ENCODE results near the gene HNRNPL. TPM values are rescaled to one million over a fixed set of nuclear protein-coding genes. Genes with fewer than 3 reads are reported as not detected.

Gene HNRNPL
- total and polyA plus RNA-seq, 9 of the 15 experiments (the other 6 are each of a cell fraction or from before 2014, with no cell fraction given) = 39.5 to 610 (median 299) TPM

- TF ChIP-seq TBL1XR1 (IDR thresholded peaks at IDR 0.05; ENCODE audit: low read length in 2 of 2) (peak; percentile 32 to 40; a peak in 2 of 4 replicates), NFYB (IDR thresholded peaks at IDR 0.05; ENCODE audit: extremely low read depth, insufficient read length) (no peak), ZZZ3 (IDR thresholded peaks at IDR 0.05) (no peak), BACH1 (tag; IDR thresholded peaks at IDR 0.05) (no peak), CTCF (IDR thresholded peaks at IDR 0.05 in 2 of 3, conservative IDR thresholded peaks at IDR 0.05 in 1 of 3; ENCODE audit: insufficient read depth in 2 of 3, low read depth in 1 of 3, low read length in 3 of 3) (no peak), BRD9 (IDR thresholded peaks at IDR 0.05; ENCODE audit: low read depth, partially characterized antibody) (no peak), FOXO4 (CRISPR knock-in tag; IDR thresholded peaks at IDR 0.05) (0 out of 2 replicates have a peak, but pooled peaks have one; percentile 12), ZNF57 (CRISPR knock-in tag; IDR thresholded peaks at IDR 0.05) (no peak), SLC30A9 (CRISPR knock-in tag; IDR thresholded peaks at IDR 0.05) (no peak), SRSF7 (optimal IDR thresholded peaks at IDR 0.05; ENCODE audit: low read depth, low read length) (no peak), ZC3H4 (CRISPR knock-in tag; IDR thresholded peaks at IDR 0.05; ENCODE audit: borderline replicate concordance) (no peak), NCOA1 (IDR thresholded peaks at IDR 0.05; ENCODE audit: low read depth) (no peak; the same call in 1 of the 2 replicates), ZNF408 (CRISPR knock-in tag; IDR thresholded peaks at IDR 0.05; ENCODE audit: low read depth) (no peak), ZNF3 (CRISPR knock-in tag; IDR thresholded peaks at IDR 0.05) (no peak), E2F1 (CRISPR knock-in tag; IDR thresholded peaks at IDR 0.05) (no peak), MCM2 (IDR thresholded peaks at IDR 0.05; ENCODE audit: low read depth) (no peak), TAF9B (IDR thresholded peaks at IDR 0.05; ENCODE audit: partially characterized antibody) (no peak), PHF8 (IDR thresholded peaks at IDR 0.05; ENCODE audit: borderline replicate concordance, low read length) (peak; percentile 75; the same call in 1 of the 2 replicates), DDX20 (tag; IDR thresholded peaks at IDR 0.05; ENCODE audit: low read depth) (no peak)
- TF ChIP-seq, protein P1, sequence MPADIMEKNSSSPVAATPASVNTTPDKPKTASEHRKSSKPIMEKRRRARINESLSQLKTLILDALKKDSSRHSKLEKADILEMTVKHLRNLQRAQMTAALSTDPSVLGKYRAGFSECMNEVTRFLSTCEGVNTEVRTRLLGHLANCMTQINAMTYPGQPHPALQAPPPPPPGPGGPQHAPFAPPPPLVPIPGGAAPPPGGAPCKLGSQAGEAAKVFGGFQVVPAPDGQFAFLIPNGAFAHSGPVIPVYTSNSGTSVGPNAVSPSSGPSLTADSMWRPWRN (IDR thresholded peaks at IDR 0.05; ENCODE audit: low read depth) = no peak
- TF ChIP-seq, protein P2, sequence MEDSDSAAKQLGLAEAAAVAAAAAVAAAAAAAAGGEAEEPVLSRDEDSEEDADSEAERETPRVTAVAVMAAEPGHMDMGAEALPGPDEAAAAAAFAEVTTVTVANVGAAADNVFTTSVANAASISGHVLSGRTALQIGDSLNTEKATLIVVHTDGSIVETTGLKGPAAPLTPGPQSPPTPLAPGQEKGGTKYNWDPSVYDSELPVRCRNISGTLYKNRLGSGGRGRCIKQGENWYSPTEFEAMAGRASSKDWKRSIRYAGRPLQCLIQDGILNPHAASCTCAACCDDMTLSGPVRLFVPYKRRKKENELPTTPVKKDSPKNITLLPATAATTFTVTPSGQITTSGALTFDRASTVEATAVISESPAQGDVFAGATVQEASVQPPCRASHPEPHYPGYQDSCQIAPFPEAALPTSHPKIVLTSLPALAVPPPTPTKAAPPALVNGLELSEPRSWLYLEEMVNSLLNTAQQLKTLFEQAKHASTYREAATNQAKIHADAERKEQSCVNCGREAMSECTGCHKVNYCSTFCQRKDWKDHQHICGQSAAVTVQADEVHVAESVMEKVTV (CRISPR knock-in tag; IDR thresholded peaks at IDR 0.05) = no peak
Measured at GRCh38 chr19:38849147-38849859, 483 bp downstream of the HNRNPL start (continued).
